SJSA1 (cell line): ENCODE results near the gene ZBTB20. TPM values are rescaled to one million over a fixed set of nuclear protein-coding genes. Genes with fewer than 3 reads are reported as not detected.

Experiments
- DNase-seq, 2 experiments: peaks; one replicate each; pipeline ENCODE4 v3.0.0-alpha.2; 2015 to 2020; ENCODE audit warnings: low spot score in 2 of 2, low read depth in 1 of 2
- H3K27ac ChIP-seq: fragments of 250-450 bp; sonication (Bioruptor Pico); 2 replicates; pipeline ENCODE4 v1.5.1; 2020; ENCODE audit warnings: mild to moderate bottlenecking, moderate library complexity
- H3K27me3 ChIP-seq: fragments of 250-450 bp; sonication (Bioruptor Pico); replicated peaks from 2 replicates; pipeline ENCODE4 v1.5.1; 2020; ENCODE audit warnings: mild to moderate bottlenecking, moderate library complexity
- H3K36me3 ChIP-seq: fragments of 250-450 bp; sonication (Bioruptor Pico); 2 replicates; pipeline ENCODE4 v1.5.1; 2020; ENCODE audit warnings: mild to moderate bottlenecking
- H3K4me1 ChIP-seq: fragments of 250-450 bp; sonication (Bioruptor Pico); replicated peaks from 2 replicates; pipeline ENCODE4 v1.6.1; 2021; ENCODE audit warnings: mild to moderate bottlenecking
- H3K4me3 ChIP-seq: fragments of 250-450 bp; sonication (Bioruptor Pico); 2 replicates; pipeline ENCODE4 v1.5.1; 2020; ENCODE audit warnings: mild to moderate bottlenecking
- H3K9me3 ChIP-seq: fragments of 250-450 bp; sonication (Bioruptor Pico); replicated peaks from 2 replicates; pipeline ENCODE4 v1.5.1; 2020; ENCODE audit warnings: mild to moderate bottlenecking
- total RNA-seq: library from RNA; depleted of rRNA; stranded (reverse); fragments of >200 nt; shearing (Covaris generic); gene quantifications from 2 replicates; pipeline ENCODE4 v1.2.3, GENCODE V29; 2014

The ZBTB20 gene
- total RNA-seq, 1 experiment from 2014 or later = 18.2 TPM

- DNase-seq = no peak
- no peak overlapping the region for H3K4me3 ChIP-seq
- H3K9me3 ChIP-seq = no peaks in the 10 kb centered on the region
- no peak overlapping the region for H3K27ac ChIP-seq
- H3K36me3 ChIP-seq = no peaks in the 10 kb centered on the region
- H3K4me1 ChIP-seq = no peaks in the 10 kb centered on the region
- no peaks in the 10 kb centered on the region for H3K27me3 ChIP-seq
Measured at GRCh38 chr3:114998971-114999579, 148.0 kb downstream of the ZBTB20 start.

- H3K4me1 ChIP-seq = no peaks in the 10 kb centered on the region
- no peak overlapping the region for H3K4me3 ChIP-seq
- DNase-seq = no peak
- H3K36me3 ChIP-seq = no peaks in the 10 kb centered on the region
- no peaks in the 10 kb centered on the region for H3K9me3 ChIP-seq
- H3K27ac ChIP-seq = no peak overlapping the region
- no peaks in the 10 kb centered on the region for H3K27me3 ChIP-seq
Measured at GRCh38 chr3:114994554-114995341, 152.3 kb downstream of the ZBTB20 start.

GRCh38 chr3:114985776-114986175, 161.3 kb downstream of the ZBTB20 start:
- H3K36me3 ChIP-seq = no peaks in the 10 kb centered on the region
- no peak overlapping the region for H3K4me3 ChIP-seq
- H3K27me3 ChIP-seq = 0 out of 2 replicates have a peak, but pooled peaks cover 5% of the 10 kb centered on the region
- no peaks in the 10 kb centered on the region for H3K4me1 ChIP-seq
- H3K27ac ChIP-seq = no peak overlapping the region
- DNase-seq = no peak
- H3K9me3 ChIP-seq = no peaks in the 10 kb centered on the region

GRCh38 chr3:114983248-114983647, 163.8 kb downstream of the ZBTB20 start:
- H3K27ac ChIP-seq = no peak overlapping the region
- DNase-seq = no peak
- H3K4me1 ChIP-seq = no peaks in the 10 kb centered on the region

GRCh38 chr3:114974387-114974786, 172.7 kb downstream of the ZBTB20 start:
- H3K4me1 ChIP-seq = no peaks in the 10 kb centered on the region
- no peak overlapping the region for H3K27ac ChIP-seq
- DNase-seq = no peak
- no peaks in the 10 kb centered on the region for H3K36me3 ChIP-seq
- H3K9me3 ChIP-seq = no peaks in the 10 kb centered on the region
- no peaks in the 10 kb centered on the region for H3K27me3 ChIP-seq
- H3K4me3 ChIP-seq = no peak overlapping the region

More at GRCh38 chr3:114983248-114983647, 163.8 kb downstream of the ZBTB20 start:
- no peaks in the 10 kb centered on the region for H3K36me3 ChIP-seq
- H3K27me3 ChIP-seq = 0 out of 2 replicates have a peak, but pooled peaks cover 5% of the 10 kb centered on the region
- H3K4me3 ChIP-seq = no peak overlapping the region
- no peaks in the 10 kb centered on the region for H3K9me3 ChIP-seq

- no peak overlapping the region for H3K27ac ChIP-seq
- no peaks in the 10 kb centered on the region for H3K4me1 ChIP-seq
- no peak for DNase-seq
- H3K27me3 ChIP-seq = no peaks in the 10 kb centered on the region
- H3K36me3 ChIP-seq = no peaks in the 10 kb centered on the region
- H3K4me3 ChIP-seq = no peak overlapping the region
- no peaks in the 10 kb centered on the region for H3K9me3 ChIP-seq
Measured at GRCh38 chr3:114973536-114973935, 173.6 kb downstream of the ZBTB20 start.

GRCh38 chr3:114967168-114967567, 179.9 kb downstream of the ZBTB20 start:
- Histone ChIP-seq H3K4me1 (no peaks in the 10 kb centered on the region), H3K36me3 (no peaks in the 10 kb centered on the region), H3K4me3 (no peak overlapping the region), H3K9me3 (no peaks in the 10 kb centered on the region), H3K27ac (no peak overlapping the region), H3K27me3 (no peaks in the 10 kb centered on the region)
- no peak for DNase-seq

GRCh38 chr3:114962189-114962588, 184.9 kb downstream of the ZBTB20 start:
- Histone ChIP-seq H3K9me3 (no peaks in the 10 kb centered on the region), H3K27me3 (no peaks in the 10 kb centered on the region), H3K4me3 (no peak overlapping the region), H3K27ac (no peak overlapping the region), H3K36me3 (no peaks in the 10 kb centered on the region), H3K4me1 (no peaks in the 10 kb centered on the region)
- DNase-seq = no peak

GRCh38 chr3:114958930-114959329, 188.2 kb downstream of the ZBTB20 start:
- no peaks in the 10 kb centered on the region for H3K27me3 ChIP-seq
- no peaks in the 10 kb centered on the region for H3K9me3 ChIP-seq
- no peak overlapping the region for H3K27ac ChIP-seq
- H3K4me1 ChIP-seq = no peaks in the 10 kb centered on the region
- no peak overlapping the region for H3K4me3 ChIP-seq
- no peaks in the 10 kb centered on the region for H3K36me3 ChIP-seq
- DNase-seq = no peak

GRCh38 chr3:114953800-114954199, 193.3 kb downstream of the ZBTB20 start:
- Histone ChIP-seq H3K27ac (no peak overlapping the region), H3K4me1 (no peaks in the 10 kb centered on the region), H3K36me3 (no peaks in the 10 kb centered on the region), H3K27me3 (no peaks in the 10 kb centered on the region), H3K4me3 (no peak overlapping the region), H3K9me3 (no peaks in the 10 kb centered on the region)
- no peak for DNase-seq

GRCh38 chr3:114953215-114953799, 193.8 kb downstream of the ZBTB20 start:
- no peak for DNase-seq
- H3K36me3 ChIP-seq = no peaks in the 10 kb centered on the region
- H3K4me1 ChIP-seq = no peaks in the 10 kb centered on the region
- no peak overlapping the region for H3K27ac ChIP-seq
- no peaks in the 10 kb centered on the region for H3K27me3 ChIP-seq
- H3K9me3 ChIP-seq = no peaks in the 10 kb centered on the region
- H3K4me3 ChIP-seq = no peak overlapping the region

- H3K27me3 ChIP-seq = no peaks in the 10 kb centered on the region
- H3K27ac ChIP-seq = no peak overlapping the region
- no peaks in the 10 kb centered on the region for H3K36me3 ChIP-seq
- H3K4me1 ChIP-seq = no peaks in the 10 kb centered on the region
- DNase-seq = no peak
- no peaks in the 10 kb centered on the region for H3K9me3 ChIP-seq
- no peak overlapping the region for H3K4me3 ChIP-seq
Measured at GRCh38 chr3:114942773-114943172, 204.3 kb downstream of the ZBTB20 start.

- H3K27ac ChIP-seq = no peak overlapping the region
- no peak for DNase-seq
- H3K4me1 ChIP-seq = no peaks in the 10 kb centered on the region
- H3K27me3 ChIP-seq = no peaks in the 10 kb centered on the region
- no peaks in the 10 kb centered on the region for H3K9me3 ChIP-seq
- H3K4me3 ChIP-seq = no peak overlapping the region
- no peaks in the 10 kb centered on the region for H3K36me3 ChIP-seq
Measured at GRCh38 chr3:114941626-114942309, 205.3 kb downstream of the ZBTB20 start.

- Histone ChIP-seq H3K36me3 (no peaks in the 10 kb centered on the region), H3K27me3 (no peaks in the 10 kb centered on the region), H3K4me3 (no peak overlapping the region), H3K9me3 (no peaks in the 10 kb centered on the region), H3K27ac (no peak overlapping the region), H3K4me1 (no peaks in the 10 kb centered on the region)
- no peak for DNase-seq
Measured at GRCh38 chr3:114939920-114940319, 207.2 kb downstream of the ZBTB20 start.
